Measurements from ENCODE around the gene ZNF469.
"Not testable (repeated sequence)": the region's sequence is repeated elsewhere in the genome, so short reads cannot be mapped to it uniquely, and the experiment has no call there.

ZNF469 gene

GRCh38 chr16:88359008-88359407 lies 23.8 kb upstream of the ZNF469 start:
- no peak for DNase-seq (ENCODE audit: low read depth)

GRCh38 chr16:88360401-88360800 lies 22.4 kb upstream of the ZNF469 start:
- not testable (repeated sequence) for DNase-seq (ENCODE audit: low read depth)

DNA sequence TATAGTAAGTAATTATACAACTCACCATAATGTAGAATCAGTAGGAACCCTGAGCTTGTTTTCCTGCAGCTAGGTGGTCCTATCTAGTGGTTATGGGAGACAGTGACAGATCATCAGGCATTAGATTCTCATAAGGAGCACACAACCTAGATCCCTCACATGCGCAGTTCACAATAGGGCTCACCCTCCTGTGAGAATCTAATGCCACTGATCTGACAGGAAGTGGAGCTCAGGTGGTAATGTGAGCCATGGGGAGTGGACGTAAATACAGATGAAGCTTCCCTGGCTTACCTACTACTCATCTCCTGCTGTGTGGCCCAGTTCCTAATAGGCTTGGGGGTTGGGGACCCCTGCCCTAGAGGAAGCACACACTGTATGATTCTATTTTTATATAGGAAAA lies 21.8 kb upstream of the ZNF469 start:
- no peak for DNase-seq (ENCODE audit: low read depth)

- no peak for DNase-seq (ENCODE audit: low read depth)
Measured at GRCh38 chr16:88361775-88362174, 21.0 kb upstream of the ZNF469 start.

DNA sequence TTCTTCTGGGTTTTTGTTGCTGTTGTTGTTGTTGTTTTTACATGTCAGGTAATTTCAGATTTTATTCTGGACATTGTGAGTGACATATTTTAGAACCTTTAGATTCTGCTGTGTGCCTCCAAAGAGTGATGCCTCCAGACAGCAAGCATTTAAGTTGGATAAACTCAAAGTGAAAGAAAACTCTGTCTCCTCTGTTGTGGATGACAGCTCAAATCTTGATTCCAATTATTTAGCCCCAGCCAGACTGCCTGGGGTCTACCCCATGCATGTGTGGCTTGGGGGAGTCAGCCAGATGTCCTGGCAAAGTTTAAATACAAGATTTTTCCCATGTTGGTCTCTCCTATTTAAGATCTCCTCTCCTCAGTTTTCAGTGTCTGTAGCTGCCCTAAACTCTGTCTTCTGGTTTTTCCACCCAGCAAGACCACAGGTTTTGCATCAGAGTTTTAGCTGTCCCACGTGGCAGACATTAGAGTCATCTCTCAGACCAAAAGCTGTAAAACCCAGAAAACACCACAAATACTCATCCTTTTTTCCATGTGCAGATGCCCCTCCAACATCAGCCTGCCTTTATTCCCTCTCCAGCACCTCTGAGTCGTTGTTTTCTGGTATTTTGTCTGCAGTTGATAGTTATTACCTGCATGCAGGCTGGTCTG lies 19.4 kb upstream of the ZNF469 start:
- no peak for DNase-seq (ENCODE audit: low read depth)

GRCh38 chr16:88365244-88365865 lies 17.4 kb upstream of the ZNF469 start:
- no peak for DNase-seq (ENCODE audit: low read depth)

DNA sequence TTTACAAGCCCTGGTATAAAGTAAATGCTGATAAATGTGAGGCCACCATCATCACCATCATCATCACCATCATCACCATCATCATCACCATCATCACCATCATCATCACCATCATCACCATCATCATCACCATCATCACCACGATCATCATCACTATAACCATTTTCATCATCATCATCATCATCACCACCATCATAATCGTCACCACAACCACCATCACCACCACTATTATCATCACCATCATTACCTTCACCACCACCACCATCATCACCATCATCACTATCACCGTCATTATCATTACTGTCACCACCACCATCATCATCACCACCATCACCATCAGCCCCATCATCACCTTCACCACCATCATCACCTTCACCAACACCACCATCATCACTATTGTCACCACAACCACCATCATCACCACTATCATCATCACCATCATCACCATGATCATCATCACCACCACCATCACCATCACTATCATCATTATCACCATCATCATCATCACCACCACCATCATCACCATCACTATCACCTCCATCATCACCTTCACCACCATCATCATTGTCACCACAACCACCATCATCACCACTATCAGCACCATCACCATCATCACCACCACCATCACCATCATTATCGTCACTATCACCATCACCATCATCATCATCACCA lies 16.6 kb upstream of the ZNF469 start:
- no peak for DNase-seq (ENCODE audit: low read depth)

- DNase-seq (ENCODE audit: low read depth) = no peak
Measured at GRCh38 chr16:88366704-88367047, 16.1 kb upstream of the ZNF469 start.

GRCh38 chr16:88367560-88367959 lies 15.2 kb upstream of the ZNF469 start:
- no peak for DNase-seq (ENCODE audit: low read depth)

- DNase-seq (ENCODE audit: low read depth) = no peak
Measured at GRCh38 chr16:88368036-88368435, 14.7 kb upstream of the ZNF469 start.

DNA sequence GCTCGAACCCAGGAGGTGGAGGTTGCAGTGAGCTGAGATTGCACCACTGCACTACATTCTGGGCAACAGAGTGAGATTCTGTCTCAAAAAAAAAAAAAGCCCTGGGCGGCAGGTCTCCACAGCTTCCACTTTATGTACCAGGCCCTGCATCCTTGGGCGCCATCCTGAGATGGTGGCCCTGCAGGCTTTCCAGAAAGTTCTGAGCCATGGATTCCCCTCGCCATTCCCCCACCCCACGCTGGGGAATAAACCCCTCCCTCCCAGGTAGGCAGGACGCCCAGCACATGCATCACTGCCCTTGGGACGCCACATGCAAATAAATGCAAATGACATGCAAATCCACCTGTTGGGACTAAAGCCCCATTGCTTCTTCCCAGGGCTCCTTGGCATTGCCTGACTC lies 13.8 kb upstream of the ZNF469 start:
- no peak for DNase-seq (ENCODE audit: low read depth)

DNA sequence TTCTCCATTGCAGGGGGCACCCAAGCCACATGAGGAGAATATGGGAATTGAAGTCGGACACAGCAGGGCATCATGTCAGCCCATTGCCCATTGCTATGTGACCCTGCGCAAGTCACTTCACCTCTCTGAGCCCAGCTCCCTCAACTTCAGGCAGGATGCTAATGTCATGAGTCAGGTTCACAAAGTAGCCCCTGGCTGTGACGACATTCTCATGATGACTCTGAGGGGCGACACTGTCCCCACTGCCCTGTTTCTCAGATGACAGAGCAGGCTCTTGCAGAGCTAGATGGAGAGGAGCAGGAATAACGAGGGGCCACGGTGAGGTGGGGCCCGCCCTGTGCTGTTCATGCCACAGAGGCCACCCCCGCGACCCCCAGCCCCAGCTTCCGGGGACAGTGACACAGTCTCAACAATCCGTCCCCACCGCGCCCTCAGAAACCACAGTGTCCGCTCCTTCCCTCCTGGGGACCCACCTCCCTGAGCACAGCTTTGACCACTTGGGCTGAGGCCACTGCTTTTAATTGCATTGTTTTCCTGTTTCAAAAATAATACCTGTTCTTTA lies 13.2 kb upstream of the ZNF469 start:
- no peak for DNase-seq (ENCODE audit: low read depth)

DNA sequence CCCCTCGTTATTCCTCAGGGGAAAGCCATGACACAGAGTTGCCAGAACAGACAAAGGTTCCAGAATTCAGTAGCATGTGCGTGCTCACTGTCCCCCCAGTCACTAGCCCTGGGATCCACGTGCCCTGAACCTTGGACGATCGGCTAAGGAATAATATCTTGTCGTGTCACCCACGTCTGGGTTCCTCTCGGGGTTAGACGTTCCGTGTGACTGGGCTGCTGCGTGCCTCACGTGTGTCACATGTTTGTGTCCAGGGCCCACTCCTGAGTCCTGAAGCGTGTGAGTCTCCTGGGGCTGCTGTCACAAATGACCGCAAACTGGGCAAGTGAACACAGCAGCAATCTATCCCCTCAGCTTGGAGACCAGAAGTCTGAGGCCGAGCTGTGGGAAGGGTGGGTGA lies 12.4 kb upstream of the ZNF469 start:
- DNase-seq (ENCODE audit: low read depth) = no peak

DNA sequence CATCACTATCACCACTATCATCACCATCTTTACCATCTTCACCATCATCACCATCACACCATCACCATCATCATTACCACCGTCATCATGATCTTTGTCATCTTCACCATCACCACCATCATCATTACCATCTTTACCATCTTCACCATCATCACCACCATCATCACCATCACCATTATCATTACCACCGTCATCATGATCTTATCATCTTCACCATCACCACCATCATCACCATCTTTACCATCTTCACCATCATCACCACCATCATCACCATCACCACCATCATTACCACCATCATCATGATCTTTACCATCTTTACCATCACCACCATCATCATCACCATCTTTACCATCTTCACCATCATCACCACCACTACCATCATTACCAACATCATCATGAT lies 10.2 kb upstream of the ZNF469 start:
- DNase-seq (ENCODE audit: low read depth) = no peak

DNA sequence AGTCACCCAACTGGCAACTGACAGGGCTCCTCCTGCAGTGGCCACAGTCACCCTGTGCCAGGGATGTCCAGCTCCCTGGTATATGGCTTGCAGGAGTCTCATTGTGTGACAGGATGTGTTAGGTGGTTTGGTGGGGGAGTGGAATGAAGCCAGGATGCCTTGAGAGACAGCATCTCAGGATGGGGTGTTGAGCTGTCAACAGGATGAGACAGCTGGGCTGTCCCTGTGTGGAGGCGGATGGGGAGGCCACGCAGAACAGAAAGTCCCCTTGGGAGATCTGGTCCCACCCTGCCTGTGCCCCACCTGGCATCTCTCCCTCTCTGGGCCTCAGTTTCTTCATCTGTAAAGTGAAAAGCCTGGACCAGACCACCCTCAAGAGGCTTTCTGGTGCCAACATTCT lies 9.5 kb upstream of the ZNF469 start:
- no peak for DNase-seq (ENCODE audit: low read depth)

DNA sequence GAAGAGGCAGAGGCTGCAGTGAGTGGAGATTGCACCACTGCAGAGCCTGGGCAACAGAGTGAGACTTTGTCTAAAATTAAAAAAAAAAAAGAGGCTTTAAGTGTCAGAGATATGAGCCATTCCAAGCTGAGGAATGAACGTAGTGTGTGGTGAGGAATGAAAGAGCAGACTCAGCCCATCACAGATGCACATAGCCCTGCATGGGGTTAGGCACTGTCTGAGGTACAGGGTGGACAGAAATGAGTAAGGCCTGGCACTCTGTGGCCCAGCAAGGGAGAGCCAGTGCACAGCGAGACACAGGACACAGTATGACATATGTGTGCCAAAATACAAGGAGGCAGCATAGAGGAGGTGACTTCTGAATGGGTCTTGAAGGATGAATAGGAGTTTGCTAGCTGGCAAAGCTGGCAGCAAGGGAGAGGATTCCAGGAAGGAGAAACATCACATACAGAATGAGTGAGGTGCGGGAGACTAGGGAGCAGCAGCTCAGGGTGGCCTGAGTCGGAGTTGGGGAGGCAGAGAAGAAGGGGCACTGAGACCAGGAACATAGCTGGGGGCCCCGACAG lies 8.7 kb upstream of the ZNF469 start:
- no peak for DNase-seq (ENCODE audit: low read depth)

GRCh38 chr16:88374736-88375135 lies 8.0 kb upstream of the ZNF469 start:
- DNase-seq (ENCODE audit: low read depth) = no peak

DNA sequence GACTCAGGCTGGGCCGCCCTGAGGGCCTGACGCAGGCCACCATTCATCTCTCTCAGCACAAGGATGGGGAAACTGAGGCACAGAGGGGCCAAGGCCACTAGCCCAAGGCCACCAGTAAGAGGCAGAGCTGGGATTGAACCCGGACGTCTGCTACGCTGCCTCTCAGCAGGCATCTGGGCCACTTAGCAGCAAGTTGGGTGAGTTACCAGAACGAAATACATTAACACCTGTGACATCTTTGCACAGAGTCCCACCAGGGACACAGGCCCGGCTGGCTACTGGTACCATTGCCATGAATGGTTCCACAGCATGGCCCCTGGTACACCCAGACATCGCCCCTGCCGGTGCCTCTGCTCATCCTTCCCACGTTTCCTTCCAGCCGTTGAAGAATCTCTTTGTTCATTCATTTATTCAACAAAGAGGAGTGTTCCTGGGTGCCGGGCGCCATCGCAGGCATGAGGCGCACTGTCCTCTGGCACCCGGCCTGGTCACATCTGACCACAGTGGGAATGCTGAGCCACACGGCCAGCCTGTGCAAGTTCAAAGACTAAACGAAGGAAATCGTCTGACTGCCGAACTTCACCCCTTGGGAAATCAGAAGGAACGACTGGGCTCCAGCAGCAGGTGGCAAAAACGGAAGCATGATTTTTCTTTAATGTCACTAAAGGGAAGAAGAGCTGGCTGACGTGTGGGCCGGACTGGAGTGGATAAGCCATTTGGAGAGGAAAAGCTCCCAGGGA lies 7.4 kb upstream of the ZNF469 start:
- DNase-seq (ENCODE audit: low read depth) = no peak

DNA sequence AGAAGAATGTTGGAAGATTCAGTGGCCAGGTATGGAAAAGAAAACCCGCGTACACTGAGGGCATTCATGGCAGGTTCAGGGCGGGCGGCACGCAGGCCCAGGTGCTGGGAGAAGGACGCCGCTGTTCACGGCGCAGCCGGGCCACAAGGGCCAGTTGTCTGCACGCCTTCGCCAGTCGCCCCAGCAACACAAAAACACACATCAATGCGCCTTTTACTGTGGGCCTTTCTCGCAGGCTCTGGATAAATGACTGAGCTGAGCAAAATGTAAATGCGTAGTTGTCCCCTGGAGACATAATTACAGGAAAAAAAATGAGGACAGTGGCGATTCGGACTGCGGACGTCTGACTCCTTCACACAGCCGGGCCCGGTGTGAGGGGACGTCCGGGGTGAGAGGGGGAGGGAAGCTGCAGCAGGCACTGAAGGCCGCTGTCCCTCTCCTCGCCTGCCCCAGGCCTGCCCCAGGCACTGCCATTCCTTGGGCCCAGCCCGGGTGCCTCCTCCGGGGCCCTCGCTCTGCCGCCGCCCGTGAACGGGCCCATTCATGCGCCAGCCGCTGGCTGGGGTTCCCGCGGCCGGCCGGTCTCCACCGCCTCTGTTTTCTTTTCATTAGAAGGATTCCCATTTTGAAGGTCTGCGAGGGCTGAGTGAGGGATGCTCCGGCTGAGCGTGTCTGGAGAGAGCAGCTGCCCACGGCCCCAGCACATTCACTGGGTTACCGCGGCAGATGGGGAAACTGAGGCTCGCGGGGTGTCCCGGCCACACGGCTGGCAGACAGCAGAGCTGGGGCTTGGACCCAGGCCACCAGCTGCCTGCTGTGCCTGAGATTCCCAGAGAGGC lies 6.5 kb upstream of the ZNF469 start:
- no peak for DNase-seq (ENCODE audit: low read depth)

DNA sequence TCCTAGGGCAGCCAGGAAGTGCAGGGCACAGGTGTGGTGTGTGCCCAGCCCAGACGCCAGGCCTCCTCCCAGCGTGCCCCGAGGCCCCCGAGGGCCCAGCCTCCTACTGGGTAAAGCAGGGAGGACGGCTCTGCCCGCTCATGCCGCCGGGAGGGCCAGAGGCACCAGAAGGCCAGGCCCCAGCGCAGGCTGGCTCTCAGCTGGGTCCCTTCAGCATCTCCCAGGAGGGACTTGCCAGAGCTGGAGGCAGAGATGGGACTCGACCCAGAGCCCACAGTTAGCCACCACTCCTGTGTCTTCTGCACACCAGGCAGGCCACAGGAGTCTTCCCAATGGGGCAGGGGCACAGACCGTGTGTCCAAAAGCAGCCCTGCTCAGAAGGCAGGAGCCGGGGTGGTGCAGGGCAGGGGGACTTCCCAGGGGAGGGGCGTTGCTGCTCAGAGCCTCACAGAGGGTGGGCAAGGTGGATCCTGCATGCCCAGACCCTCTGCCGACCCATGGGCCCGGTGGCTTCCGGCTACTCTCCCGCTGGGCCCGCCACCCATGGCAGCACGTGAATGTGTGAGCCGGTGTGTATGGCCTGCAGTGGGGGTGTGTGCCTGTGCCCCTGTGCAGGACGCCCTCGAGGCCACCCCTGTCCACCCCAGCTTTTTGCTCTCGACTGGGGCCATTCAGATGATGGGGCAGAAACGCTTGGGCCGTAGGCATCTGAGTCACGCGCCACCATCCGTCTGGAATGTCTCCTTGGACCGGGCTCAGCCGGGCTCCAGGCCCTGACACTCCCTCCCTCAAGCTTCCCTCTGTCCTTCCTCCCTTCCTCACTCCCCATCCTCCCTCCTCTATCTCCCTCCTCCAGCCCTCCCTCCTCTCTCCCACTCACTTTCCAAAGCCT lies 5.7 kb upstream of the ZNF469 start:
- DNase-seq (ENCODE audit: low read depth) = no peak

All from stromal cell of bone marrow (primary cell).